Adrenal gland (tissue), 5 donors: ENCODE data around the gene FGF12.

Experiments used
- CTCF ChIP-seq, 6 experiments: fragments of 450-650 bp in 4 of 6; fragments of 200-600 bp in 2 of 6; sonication (generic) in 1 of 6; IDR thresholded peaks; 1 replicate in 5 of 6; 2 replicates in 1 of 6; pipeline versions ENCODE4 v1.5.1 to v1.8.0; 2016 to 2021; ENCODE audit warnings: antibody characterized with exemption in 6 of 6, mild to moderate bottlenecking in 2 of 6, moderate library complexity in 1 of 6
- POLR2A ChIP-seq, 2 donors: fragments of 450-650 bp; IDR thresholded peaks; one replicate each; pipeline ENCODE4 v1.6.1; 2017; ENCODE audit warnings: antibody characterized with exemption in 2 of 2, mild to moderate bottlenecking in 2 of 2, moderate library complexity in 1 of 2
- donor health status: DM: no; HTN: no; CAD: no.

GRCh38 chr3:192279664-192280063 lies 447.7 kb downstream of the FGF12 start:
- TF ChIP-seq CTCF (IDR thresholded peaks at IDR 0.05) (no peak), POLR2A (IDR thresholded peaks at IDR 0.05) (no peak)
